Brain microvascular endothelial cell (primary cell): ENCODE results near the gene TTLL1.

Experiments used
- DNase-seq: peaks from one replicate; pipeline ENCODE4 v3.0.0-alpha.2; 2020
- H3K27ac ChIP-seq: fragments of 250-450 bp; sonication (Bioruptor Pico); 2 replicates; pipeline ENCODE4 v1.5.1; 2020; ENCODE audit warnings: mild to moderate bottlenecking, moderate library complexity
- H3K27me3 ChIP-seq: fragments of 250-450 bp; sonication (Bioruptor Pico); replicated peaks from 2 replicates; pipeline ENCODE4 v1.5.1; 2020; ENCODE audit warnings: mild to moderate bottlenecking
- H3K36me3 ChIP-seq: fragments of 250-450 bp; sonication (Bioruptor Pico); replicated peaks from 2 replicates; pipeline ENCODE4 v1.5.1; 2020; ENCODE audit warnings: mild to moderate bottlenecking
- H3K4me3 ChIP-seq: 2 replicates; pipeline ENCODE4 v1.5.1; 2011; ENCODE audit warnings: low read depth, mild to moderate bottlenecking, control low read depth, low read length, moderate library complexity
- in situ Hi-C: cut with HindIII; loops from 2 replicates; pipeline ENCODE4 v1.10.0; 2017; ENCODE audit warnings: low sequenced_read_pairs, low pct_ligation_motif_present
- TF ChIP-seq, protein P1 (sequence below): IDR thresholded peaks from 2 replicates; pipeline ENCODE4 v1.5.1; 2011; ENCODE audit warnings: low read depth, mild to moderate bottlenecking, moderate library complexity, low read length, control low read depth, inconsistent platforms; ENCODE audit errors: missing control alignments

The TTLL1 gene

DNA sequence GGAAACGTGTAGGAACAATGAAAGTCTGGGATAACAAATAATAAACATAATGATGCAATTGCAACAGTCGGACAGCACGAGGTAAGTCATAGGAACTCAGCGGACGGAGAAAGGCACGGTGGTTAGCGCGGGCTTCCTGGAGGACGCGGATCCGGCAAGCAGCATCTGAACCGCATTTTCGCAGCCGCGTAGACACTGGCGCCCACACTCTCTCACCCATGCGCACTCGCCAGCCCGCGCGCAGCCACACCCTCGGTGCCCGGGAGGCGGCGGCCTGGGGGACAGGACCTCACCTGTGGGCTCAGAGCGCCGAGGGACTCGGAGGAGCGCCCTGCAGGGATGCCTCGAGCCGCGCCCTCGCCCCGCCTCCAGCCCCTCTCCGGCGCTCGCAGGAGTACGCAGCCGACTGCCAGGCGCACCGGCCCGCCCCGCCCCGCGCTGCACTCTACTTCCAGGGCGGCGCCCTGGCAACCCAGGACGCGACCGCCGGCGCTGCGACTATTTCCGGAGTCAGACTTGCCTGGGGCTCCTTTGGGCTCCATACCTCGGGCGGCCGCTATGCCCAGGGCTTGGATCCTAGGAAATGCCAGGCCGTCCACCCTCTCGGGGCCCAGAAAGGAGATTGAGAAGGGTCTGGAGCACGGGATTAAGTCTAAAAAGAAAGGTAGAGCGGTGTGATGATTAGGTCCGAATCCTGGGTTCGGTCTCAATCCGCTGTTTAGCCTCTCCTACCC is at the start of gene TTLL1:
TTLL1 (minus strand) TSS at position 408 of the 734 bp plus-strand sequence. CDS start 13,805 bp downstream, outside the sequence.
- TF ChIP-seq, protein P1, sequence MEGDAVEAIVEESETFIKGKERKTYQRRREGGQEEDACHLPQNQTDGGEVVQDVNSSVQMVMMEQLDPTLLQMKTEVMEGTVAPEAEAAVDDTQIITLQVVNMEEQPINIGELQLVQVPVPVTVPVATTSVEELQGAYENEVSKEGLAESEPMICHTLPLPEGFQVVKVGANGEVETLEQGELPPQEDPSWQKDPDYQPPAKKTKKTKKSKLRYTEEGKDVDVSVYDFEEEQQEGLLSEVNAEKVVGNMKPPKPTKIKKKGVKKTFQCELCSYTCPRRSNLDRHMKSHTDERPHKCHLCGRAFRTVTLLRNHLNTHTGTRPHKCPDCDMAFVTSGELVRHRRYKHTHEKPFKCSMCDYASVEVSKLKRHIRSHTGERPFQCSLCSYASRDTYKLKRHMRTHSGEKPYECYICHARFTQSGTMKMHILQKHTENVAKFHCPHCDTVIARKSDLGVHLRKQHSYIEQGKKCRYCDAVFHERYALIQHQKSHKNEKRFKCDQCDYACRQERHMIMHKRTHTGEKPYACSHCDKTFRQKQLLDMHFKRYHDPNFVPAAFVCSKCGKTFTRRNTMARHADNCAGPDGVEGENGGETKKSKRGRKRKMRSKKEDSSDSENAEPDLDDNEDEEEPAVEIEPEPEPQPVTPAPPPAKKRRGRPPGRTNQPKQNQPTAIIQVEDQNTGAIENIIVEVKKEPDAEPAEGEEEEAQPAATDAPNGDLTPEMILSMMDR, result peak; percentile 23
- Histone ChIP-seq H3K27ac (peak within 1 kb of the TSS; percentile 37), H3K27me3 (no peaks in the 10 kb centered on the region), H3K4me3 (peak within 1 kb of the TSS; percentile 85), H3K36me3 (no peaks in the 10 kb centered on the region)
- peak; percentile 85 for DNase-seq
- in situ Hi-C loops, result no loop called here

DNA sequence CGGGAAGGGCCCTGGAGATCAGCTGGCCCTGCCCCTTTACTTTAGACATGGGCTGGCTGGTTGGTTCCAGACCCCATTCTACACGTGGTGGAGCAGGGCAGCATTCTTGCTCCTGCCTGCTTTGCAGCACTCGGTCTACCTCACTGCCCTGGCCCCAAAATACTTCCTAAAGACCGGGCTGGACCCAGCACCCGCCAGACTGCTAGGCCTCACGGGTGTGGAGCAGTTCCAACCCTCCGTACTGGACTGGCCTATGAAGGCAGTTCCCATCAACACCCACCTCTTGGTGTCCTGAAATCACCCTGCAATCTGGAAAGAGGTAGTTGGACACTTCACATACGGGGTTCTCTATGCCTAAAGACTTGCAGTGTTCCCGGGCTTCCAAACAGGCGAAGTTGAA is 47.6 kb upstream of the TTLL1 start:
- no peak overlapping the region for H3K4me3 ChIP-seq
- DNase-seq, result no peak
- no peaks in the 10 kb centered on the region for H3K27me3 ChIP-seq
- H3K27ac ChIP-seq, result no peak overlapping the region
- in situ Hi-C loops, result no loop called here
- TF ChIP-seq, protein P1, result no peak
- peaks cover 28% of the 10 kb centered on the region for H3K36me3 ChIP-seq

DNA sequence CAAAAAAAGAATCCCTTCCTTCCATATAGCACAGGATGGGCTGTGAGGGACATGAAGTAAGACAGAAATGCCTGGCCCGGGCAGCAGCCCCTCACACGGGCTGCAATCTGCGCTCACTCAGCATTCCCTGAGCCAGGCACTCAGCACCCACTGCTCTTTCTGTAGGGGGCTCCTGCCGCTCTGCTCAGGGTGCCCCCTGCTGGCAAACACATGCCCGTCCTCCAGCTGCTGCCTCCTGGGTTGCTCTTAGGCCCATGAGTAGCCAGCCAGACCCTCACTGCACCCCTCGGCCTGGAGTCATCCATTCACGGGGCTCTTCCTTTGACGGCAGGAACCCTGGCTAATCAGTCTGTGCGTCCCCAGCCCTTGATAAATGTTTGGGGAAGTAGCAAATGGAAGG is 47.1 kb upstream of the TTLL1 start:
- TF ChIP-seq, protein P1, result peak; percentile 86
- no peaks in the 10 kb centered on the region for H3K27me3 ChIP-seq
- H3K4me3 ChIP-seq, result no peak overlapping the region
- in situ Hi-C loops, result no loop called here
- H3K27ac ChIP-seq, result no peak overlapping the region
- H3K36me3 ChIP-seq, result peaks cover 30% of the 10 kb centered on the region
- DNase-seq, result no peak

DNA sequence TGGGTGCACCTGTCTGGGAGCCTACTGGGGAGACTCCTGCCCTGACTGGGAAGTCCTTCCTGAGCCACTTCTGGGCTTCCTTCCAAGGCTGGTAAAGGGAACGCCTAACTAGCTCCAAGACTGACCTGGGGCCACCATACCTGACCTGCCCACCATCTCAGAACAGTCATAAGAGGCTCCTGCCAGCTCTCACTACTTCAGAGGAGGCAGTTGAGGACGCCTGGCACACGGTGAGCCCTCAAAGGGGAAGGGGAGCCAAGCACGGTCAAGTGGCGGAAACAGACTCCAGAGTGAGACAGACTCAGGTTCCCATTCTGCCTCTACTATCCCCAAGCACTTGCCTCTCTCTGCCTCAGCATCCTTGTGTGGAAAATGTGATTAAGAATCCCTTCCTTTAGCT is 46.4 kb upstream of the TTLL1 start:
- no peak overlapping the region for H3K27ac ChIP-seq
- H3K36me3 ChIP-seq, result peaks cover 28% of the 10 kb centered on the region
- no peak for DNase-seq
- in situ Hi-C loops, result no loop called here
- H3K27me3 ChIP-seq, result no peaks in the 10 kb centered on the region
- TF ChIP-seq, protein P1, result no peak
- no peak overlapping the region for H3K4me3 ChIP-seq

DNA sequence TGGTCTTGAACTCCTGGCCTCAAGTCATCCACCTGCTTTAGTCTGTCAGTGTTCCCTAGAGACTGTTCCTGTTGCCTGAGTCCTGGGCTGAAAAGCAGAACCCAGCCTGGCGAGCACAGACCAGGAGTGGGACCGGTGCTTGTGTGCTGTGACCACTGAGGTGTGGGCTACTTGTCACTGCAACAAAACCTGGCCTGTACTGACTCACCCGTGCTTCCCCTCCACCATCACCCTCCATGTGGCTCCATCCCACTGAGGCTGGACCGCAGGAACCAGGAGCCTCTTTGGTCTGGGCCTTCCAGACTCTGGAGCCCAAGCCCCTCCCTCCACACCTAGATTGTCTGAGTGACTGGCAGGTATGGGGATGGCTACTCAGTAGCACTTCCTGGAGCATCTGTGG is 45.4 kb upstream of the TTLL1 start:
- DNase-seq, result no peak
- Histone ChIP-seq H3K27ac (no peak overlapping the region), H3K36me3 (peaks cover 23% of the 10 kb centered on the region), H3K4me3 (no peak overlapping the region), H3K27me3 (no peaks in the 10 kb centered on the region)
- in situ Hi-C loops, result no loop called here
- TF ChIP-seq, protein P1, result no peak

DNA sequence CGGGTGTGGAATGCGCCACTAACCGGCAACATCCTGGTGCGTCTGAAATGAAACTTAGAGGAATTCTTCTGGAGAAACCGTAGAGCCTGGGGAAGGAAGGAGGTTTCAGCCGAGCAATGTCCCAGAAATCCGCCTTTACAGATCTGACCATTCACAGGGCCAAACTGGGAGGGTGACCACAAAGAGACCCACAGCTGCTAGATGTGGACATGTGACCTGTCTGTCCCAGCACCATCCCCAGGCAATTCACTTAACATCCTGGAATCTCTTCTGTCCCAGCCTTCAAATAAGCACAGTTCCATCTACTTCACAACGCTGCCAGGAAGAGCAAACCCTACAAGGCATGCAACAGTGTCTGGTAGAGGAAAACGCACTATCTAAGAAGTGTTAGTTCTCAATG is 44.2 kb upstream of the TTLL1 start:
- no peak overlapping the region for H3K27ac ChIP-seq
- no peak overlapping the region for H3K4me3 ChIP-seq

More for the DNA sequence above, 44.2 kb upstream of the TTLL1 start:
- in situ Hi-C loops, result no loop called here
- TF ChIP-seq, protein P1, result no peak
- H3K36me3 ChIP-seq, result peaks cover 23% of the 10 kb centered on the region
- no peaks in the 10 kb centered on the region for H3K27me3 ChIP-seq
- no peak for DNase-seq
